Mononuclear cell (primary cell): ENCODE measurements around the gene ST7L. TPM values are rescaled to one million over a fixed set of nuclear protein-coding genes. Genes with fewer than 3 reads are reported as not detected.
"Not testable (repeated sequence)": the region's sequence is repeated elsewhere in the genome, so short reads cannot be mapped to it uniquely, and the experiment has no call there.

ENCODE experiments used
- H3K27me3 ChIP-seq: 2 replicates; pipeline ENCODE4 v1.6.0; 2011; ENCODE audit warnings: low read length, control low read depth; ENCODE audit not compliant: insufficient read depth
- H3K4me1 ChIP-seq: 2 replicates; pipeline ENCODE4 v1.5.1; 2011; ENCODE audit warnings: mild to moderate bottlenecking, low read length, control low read depth; ENCODE audit not compliant: insufficient read depth
- H3K4me3 ChIP-seq: 2 replicates; pipeline ENCODE4 v1.5.1; 2011; ENCODE audit warnings: mild to moderate bottlenecking, low read length, moderate library complexity
- H3K9me3 ChIP-seq: 2 replicates; pipeline ENCODE4 v1.5.1; 2011; ENCODE audit warnings: low read depth, mild to moderate bottlenecking, control low read depth, low read length
- total RNA-seq: library from RNA; depleted of rRNA; stranded (reverse); fragments of >200 nt; gene quantifications from one replicate; pipeline ENCODE4 v1.2.3, GENCODE V29; 2012

Gene ST7L
- total RNA-seq, 1 donor = 30.5 TPM

GRCh38 chr1:112626887-112627286 is 7.9 kb upstream of the ST7L start:
- Histone ChIP-seq H3K9me3 (no peaks in the 10 kb centered on the region), H3K4me1 (peaks cover 75% of the 10 kb centered on the region), H3K27me3 (no peaks in the 10 kb centered on the region), H3K4me3 (no peak overlapping the region)

DNA sequence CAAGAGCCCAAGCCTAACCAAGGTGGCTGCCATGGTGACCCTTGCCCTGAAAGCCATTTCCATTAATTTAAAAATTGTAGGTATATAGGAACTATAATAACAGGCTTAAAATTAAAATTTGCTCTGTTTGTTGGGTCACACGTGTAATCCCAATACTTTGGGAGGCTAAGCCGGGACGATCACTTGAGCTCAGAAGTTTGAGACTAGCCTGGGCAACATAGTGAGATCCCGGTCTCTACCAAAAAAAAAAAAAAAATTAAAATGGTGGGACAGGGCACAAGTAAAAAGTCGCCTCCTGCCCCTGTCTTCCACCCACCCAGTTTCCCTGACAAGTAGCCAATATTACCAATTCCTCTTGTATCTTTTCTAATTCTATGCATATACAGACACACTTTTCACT is 7.3 kb upstream of the ST7L start:
- Histone ChIP-seq H3K27me3 (no peaks in the 10 kb centered on the region), H3K9me3 (no peaks in the 10 kb centered on the region), H3K4me3 (no peak overlapping the region), H3K4me1 (peaks cover 77% of the 10 kb centered on the region)

DNA sequence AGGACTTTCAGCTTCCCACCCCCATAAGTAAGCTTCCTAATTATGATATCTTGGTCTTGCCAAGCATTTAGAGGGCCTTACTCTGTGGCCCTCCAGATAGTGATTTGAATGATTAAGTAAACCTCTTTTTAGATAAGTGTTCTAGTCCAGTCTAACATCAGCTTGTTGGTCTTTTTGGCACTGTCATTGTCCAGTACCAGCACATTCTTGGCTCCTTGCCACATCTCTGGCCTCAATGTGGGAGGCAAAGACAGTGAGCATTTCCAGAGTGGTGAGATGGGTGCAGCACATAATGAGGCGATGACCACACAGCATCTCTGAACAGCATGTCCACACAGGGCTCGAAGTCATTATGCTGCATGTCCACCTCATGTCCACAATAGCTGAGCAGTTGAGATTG is 6.8 kb upstream of the ST7L start:
- H3K27me3 ChIP-seq = no peaks in the 10 kb centered on the region
- peaks cover 79% of the 10 kb centered on the region for H3K4me1 ChIP-seq
- H3K9me3 ChIP-seq = no peaks in the 10 kb centered on the region
- H3K4me3 ChIP-seq = no peak overlapping the region

- H3K4me3 ChIP-seq, H3K9me3 ChIP-seq, H3K27me3 ChIP-seq: not testable (repeated sequence)
- peaks cover 73% of the 10 kb centered on the region for H3K4me1 ChIP-seq
Measured at GRCh38 chr1:112624493-112624892, 5.6 kb upstream of the ST7L start.

GRCh38 chr1:112620377-112620695 is 1.4 kb upstream of the ST7L start:
- Histone ChIP-seq H3K9me3 (no peaks in the 10 kb centered on the region), H3K4me1 (peaks cover 48% of the 10 kb centered on the region), H3K4me3 (peak overlapping the region; percentile 98), H3K27me3 (no peaks in the 10 kb centered on the region)

- peaks cover 43% of the 10 kb centered on the region for H3K4me1 ChIP-seq
- no peaks in the 10 kb centered on the region for H3K9me3 ChIP-seq
Measured at GRCh38 chr1:112619518-112620376, 806 bp upstream of the ST7L start, which contains the start of gene CAPZA1. CAPZA1 (plus strand) TSS chr1:112619832; CDS start chr1:112619845, 13 bp downstream.

DNA sequence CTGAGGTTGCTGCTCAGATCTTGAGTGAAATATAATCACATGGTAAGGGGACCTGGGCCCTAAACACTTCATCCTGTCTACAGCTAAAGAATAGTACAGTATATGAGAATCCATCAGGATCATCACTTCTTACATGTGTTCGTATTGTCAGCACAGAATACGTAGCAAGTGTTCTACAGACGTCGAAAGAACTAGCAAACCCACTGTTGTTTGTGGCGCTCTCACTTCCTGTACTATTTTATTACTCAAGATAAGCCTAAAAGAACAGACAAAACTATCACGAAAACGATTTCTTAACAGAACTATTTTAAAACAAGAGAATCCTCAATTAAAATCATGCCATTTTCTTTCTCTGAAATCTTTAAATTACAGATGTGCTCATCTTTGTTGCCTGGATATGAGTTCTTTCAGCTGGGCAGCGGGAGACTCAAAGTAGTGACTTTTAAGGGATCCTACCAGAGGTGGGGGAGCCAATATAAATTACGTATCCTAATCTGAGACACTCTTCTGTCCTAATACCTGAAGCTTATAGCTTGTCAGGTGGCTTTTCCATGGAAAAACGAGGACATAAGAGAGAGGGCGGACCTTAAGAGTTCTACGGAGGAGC is 724 bp downstream of the ST7L start:
- H3K9me3 ChIP-seq = no peaks in the 10 kb centered on the region
- H3K27me3 ChIP-seq = no peaks in the 10 kb centered on the region
- peaks cover 32% of the 10 kb centered on the region for H3K4me1 ChIP-seq
- peak overlapping the region; percentile 98 for H3K4me3 ChIP-seq

More at GRCh38 chr1:112619518-112620376, 806 bp upstream of the ST7L start, which contains the start of gene CAPZA1:
- H3K4me3 ChIP-seq = peak within 1 kb of the TSS; percentile 98
- no peaks in the 10 kb centered on the region for H3K27me3 ChIP-seq

DNA sequence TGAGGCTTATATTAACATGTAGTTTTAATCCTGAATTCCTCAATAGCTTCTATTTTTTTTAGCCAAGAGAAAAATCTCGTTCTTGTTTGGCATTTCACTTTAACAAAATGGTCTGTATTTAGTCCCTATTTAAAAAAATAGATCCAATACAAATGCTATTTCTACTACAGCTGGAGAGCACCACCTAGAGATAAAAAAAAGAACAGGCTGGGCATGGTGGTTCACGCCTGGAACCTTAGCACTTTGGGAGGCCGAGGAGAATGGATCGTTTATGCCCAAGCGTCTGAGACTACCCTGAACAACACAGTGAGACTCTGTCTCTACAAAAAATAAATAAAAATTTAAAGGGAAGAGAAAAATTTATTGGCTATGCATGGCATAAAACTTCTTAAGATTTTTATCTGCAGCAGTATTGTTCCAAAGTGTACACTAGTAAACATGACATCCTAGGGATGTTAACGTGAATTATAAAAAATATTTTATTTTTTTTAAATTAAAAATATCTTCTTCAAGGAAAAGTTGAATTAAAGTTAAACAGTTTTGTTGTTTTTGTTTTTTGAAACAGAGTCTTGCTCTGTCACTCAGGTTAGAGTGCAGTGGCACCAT is 4.4 kb downstream of the ST7L start:
- peaks cover 9% of the 10 kb centered on the region for H3K4me1 ChIP-seq
- no peaks in the 10 kb centered on the region for H3K9me3 ChIP-seq
- no peaks in the 10 kb centered on the region for H3K27me3 ChIP-seq
- no peak overlapping the region for H3K4me3 ChIP-seq

DNA sequence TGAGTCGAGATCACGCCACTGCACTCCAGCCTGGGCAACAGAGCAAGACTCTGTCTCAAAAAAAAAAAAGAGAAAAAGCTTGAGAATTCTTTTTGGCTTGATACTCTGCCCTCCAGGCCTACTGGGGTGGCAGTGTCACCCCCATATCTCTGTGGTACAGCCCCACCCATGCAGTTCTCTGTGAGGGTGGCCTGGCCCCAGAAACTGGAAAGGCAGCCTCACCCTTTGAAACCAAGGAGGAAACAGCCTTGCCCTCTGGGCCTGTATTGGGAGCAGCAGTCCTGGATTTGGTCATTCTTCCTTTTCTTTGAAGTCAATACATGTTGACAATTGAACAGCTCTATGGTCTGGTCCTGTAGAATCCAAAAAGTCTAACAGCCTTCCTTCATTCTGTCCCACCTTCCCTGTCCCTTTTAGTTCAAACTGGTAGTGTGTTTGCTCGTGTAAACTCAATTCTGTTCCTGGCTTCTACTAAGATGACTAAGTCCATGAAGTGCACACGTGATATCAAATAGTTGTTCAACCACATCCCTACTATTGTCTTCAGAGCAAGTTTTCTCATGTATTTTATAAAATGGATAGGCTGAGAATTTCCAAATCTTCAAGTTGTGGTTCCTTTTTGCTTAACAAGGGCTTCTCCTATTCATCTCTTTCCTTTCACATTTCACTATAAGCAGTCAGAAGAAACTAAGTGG is 13.2 kb downstream of the ST7L start:
- H3K4me3 ChIP-seq = no peak overlapping the region
- H3K27me3 ChIP-seq = no peaks in the 10 kb centered on the region
- H3K9me3 ChIP-seq = no peaks in the 10 kb centered on the region
- H3K4me1 ChIP-seq = no peaks in the 10 kb centered on the region

DNA sequence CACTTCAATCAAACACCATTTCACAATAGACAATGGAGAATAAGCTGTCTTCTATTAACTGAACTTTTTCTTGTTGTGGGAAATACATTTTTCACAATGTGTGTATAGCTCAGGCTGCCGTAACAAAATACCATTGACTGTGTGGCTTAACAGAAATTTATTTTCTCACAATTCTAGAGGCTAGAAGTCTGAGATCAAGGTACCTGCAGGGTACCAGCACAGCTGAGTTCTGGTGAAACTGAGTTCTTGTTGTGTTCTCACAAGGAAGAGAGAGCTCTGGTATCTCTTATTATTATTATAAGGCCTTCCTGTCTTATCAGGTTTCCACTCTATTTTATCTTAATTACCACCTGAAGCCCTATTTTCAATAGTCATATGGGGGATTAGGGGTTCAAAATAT is 15.4 kb downstream of the ST7L start:
- Histone ChIP-seq H3K9me3 (no peaks in the 10 kb centered on the region), H3K27me3 (no peaks in the 10 kb centered on the region), H3K4me1 (no peaks in the 10 kb centered on the region), H3K4me3 (no peak overlapping the region)

GRCh38 chr1:112603012-112603411 is 15.9 kb downstream of the ST7L start:
- Histone ChIP-seq H3K27me3 (no peaks in the 10 kb centered on the region), H3K4me3 (no peak overlapping the region), H3K9me3 (no peaks in the 10 kb centered on the region), H3K4me1 (no peaks in the 10 kb centered on the region)

DNA sequence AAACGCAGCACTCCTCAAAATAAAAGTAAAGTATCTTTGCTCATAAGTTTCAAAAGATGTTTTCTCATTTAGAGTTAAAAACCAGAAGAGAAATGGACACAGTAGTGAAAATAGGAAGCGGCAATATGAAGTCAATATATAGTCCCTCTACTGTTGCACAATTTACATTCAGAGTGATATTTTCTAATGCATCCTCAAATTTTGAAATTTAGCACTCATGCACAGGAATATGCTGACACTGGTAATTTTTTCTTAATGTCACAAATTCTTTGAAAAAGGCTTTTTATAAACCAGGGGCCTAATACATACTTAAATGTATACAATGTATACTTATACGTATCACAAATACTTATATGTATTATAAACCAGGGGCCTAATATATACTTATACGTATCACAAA is 19.5 kb downstream of the ST7L start:
- no peaks in the 10 kb centered on the region for H3K9me3 ChIP-seq
- H3K4me3 ChIP-seq = no peak overlapping the region
- no peaks in the 10 kb centered on the region for H3K27me3 ChIP-seq
- H3K4me1 ChIP-seq = no peaks in the 10 kb centered on the region

DNA sequence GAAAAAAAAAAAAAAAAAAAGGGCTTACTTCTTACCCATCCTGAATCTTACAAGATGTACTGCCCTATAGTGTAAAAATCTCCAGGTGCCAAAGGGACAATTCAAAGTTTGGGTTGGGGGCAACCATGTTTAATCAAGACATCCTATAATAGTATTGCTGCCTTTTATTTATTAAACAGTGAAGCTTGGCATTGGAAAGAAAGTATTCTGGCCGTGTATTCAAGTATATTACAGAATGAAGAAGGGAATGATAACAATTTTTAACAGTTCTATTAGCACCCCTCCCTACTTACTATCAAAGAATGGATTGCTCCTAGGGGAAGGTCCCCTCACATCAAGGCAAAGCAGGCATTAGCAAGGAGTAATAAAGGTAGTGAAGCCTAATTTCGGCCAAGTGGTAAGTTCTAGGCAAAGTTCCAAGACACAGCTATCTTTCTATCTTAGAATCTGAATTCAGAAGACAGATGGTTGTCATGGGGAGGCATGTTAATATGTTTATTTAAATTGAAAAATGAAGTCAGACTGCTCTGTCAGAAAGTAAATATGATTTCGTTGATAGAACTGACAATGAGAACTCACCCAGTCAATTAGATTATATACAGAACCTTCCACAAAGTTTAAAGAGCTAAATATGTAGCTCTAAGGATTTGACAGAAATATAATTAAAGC is 24.6 kb downstream of the ST7L start:
- Histone ChIP-seq H3K9me3 (no peaks in the 10 kb centered on the region), H3K4me1 (no peaks in the 10 kb centered on the region), H3K4me3 (no peak overlapping the region), H3K27me3 (no peaks in the 10 kb centered on the region)

- Histone ChIP-seq H3K9me3 (no peaks in the 10 kb centered on the region), H3K4me1 (no peaks in the 10 kb centered on the region), H3K27me3 (no peaks in the 10 kb centered on the region), H3K4me3 (no peak overlapping the region)
Measured at GRCh38 chr1:112589766-112590165, 29.2 kb downstream of the ST7L start.

- Histone ChIP-seq H3K27me3 (no peaks in the 10 kb centered on the region), H3K9me3 (no peaks in the 10 kb centered on the region), H3K4me3 (no peak overlapping the region), H3K4me1 (no peaks in the 10 kb centered on the region)
Measured at GRCh38 chr1:112583366-112583765, 35.6 kb downstream of the ST7L start.
